Natural killer cell (primary cell): ENCODE data around the gene TRIM34. TPM values are rescaled to one million over a fixed set of nuclear protein-coding genes. Genes with fewer than 3 reads are reported as not detected.
"Not testable (repeated sequence)": the region's sequence is repeated elsewhere in the genome, so short reads cannot be mapped to it uniquely, and the experiment has no call there.

Experiments
- ATAC-seq, 3 donors: fragments of 150-1000 bp in 2 of 3; fragments of 200-7000 bp in 1 of 3; cut with Tn5 transposase; 1 replicate in 1 of 3; 2 replicates in 2 of 3; pipeline ENCODE4 v1.10.0; 2021; ENCODE audit warnings: mild to moderate bottlenecking in 2 of 3, moderate library complexity in 2 of 3
- DNase-seq, 2 donors: peaks; one replicate each; pipeline versions ENCODE4 v3.0.0 to v3.0.0-alpha.2; 2013 to 2021; ENCODE audit warnings: mixed read lengths in 1 of 2
- H3K27ac ChIP-seq: one replicate; pipeline ENCODE4 v1.5.1; 2013; ENCODE audit warnings: mild to moderate bottlenecking, low read length
- H3K27me3 ChIP-seq: one replicate; pipeline ENCODE4 v1.6.1; 2013; ENCODE audit warnings: low read length; ENCODE audit not compliant: control insufficient read depth, insufficient read depth
- H3K36me3 ChIP-seq: one replicate; pipeline ENCODE4 v1.6.1; 2013; ENCODE audit warnings: low read length; ENCODE audit not compliant: control insufficient read depth, insufficient read depth
- H3K4me1 ChIP-seq: one replicate; pipeline ENCODE4 v1.6.1; 2013; ENCODE audit warnings: low read length; ENCODE audit not compliant: control insufficient read depth, insufficient read depth
- H3K4me3 ChIP-seq: one replicate; pipeline ENCODE4 v1.5.1; 2013; ENCODE audit warnings: low read length
- H3K9me3 ChIP-seq: one replicate; pipeline ENCODE4 v1.6.1; 2013; ENCODE audit warnings: low read length; ENCODE audit not compliant: control insufficient read depth, insufficient read depth
- H3K27ac Mint-ChIP-seq, 2 donors: one replicate each; pipeline ENCODE4 v1.8.0; 2022; ENCODE audit warnings: mild to moderate bottlenecking in 2 of 2, mixed read lengths in 2 of 2, moderate library complexity in 1 of 2
- H3K27me3 Mint-ChIP-seq, 2 donors: one replicate each; pipeline ENCODE4 v1.8.0; 2022; ENCODE audit warnings: low read depth in 2 of 2, mixed read lengths in 2 of 2
- H3K36me3 Mint-ChIP-seq: one replicate; pipeline ENCODE4 v1.8.0; 2022; ENCODE audit warnings: mixed read lengths
- H3K4me1 Mint-ChIP-seq, 2 donors: one replicate each; pipeline ENCODE4 v1.8.0; 2022; ENCODE audit warnings: mixed read lengths in 2 of 2
- H3K4me3 Mint-ChIP-seq: one replicate; pipeline ENCODE4 v1.8.0; 2022; ENCODE audit warnings: mild to moderate bottlenecking, moderate library complexity, mixed read lengths
- H3K9me3 Mint-ChIP-seq, 2 donors: one replicate each; pipeline ENCODE4 v1.8.0; 2022; ENCODE audit warnings: mixed read lengths in 2 of 2
- CTCF ChIP-seq: fragments of 200-600 bp; IDR thresholded peaks from one replicate; pipeline ENCODE4 v1.8.0; 2022; ENCODE audit warnings: antibody characterized with exemption
- WGBS: methylation state at CpG from one replicate; pipeline ENCODE4 v1.1.7; 2013; ENCODE audit warnings: missing lambda C conversion rate; ENCODE audit not compliant: insufficient coverage; 5-methylcytosine and 5-hydroxymethylcytosine counted together
- intact Hi-C: fragments of 100-400 bp; cut with micrococcal nuclease; formaldehyde crosslinking; loops from one replicate; pipeline ENCODE4 v1.14.2; 2022
- total RNA-seq, 4 donors: library from RNA; stranded (reverse); fragments of 120-200 nt in 1 of 4; gene quantifications; one replicate each; pipeline versions ENCODE4 v1.2.3 to v1.2.4, GENCODE V29; 2013 to 2022

TRIM34 gene
- total RNA-seq, 3 donors from 2014 or later (not counting 1 experiment from before 2014, with no cell fraction given): 8.2 to 10.0 (median 9.9) TPM

GRCh38 chr11:5655474-5655873 lies 30.7 kb downstream of the TRIM34 start:
- H3K9me3 ChIP-seq: no peaks in the 10 kb centered on the region
- Mint-ChIP-seq H3K4me1 (no peaks in the 10 kb centered on the region), H3K4me3 (no peak overlapping the region), H3K36me3 (peaks cover 8% of the 10 kb centered on the region), H3K27me3 (no peaks in the 10 kb centered on the region), H3K27ac (no peak overlapping the region), H3K9me3 (peaks cover 0 to 2% of the 10 kb centered on the region in 2 donors)
- WGBS: 93% methylated on average over 4 of the region's 4 CpGs
- intact Hi-C loops: no loop called here
- ATAC-seq: no peak
- no peaks in the 10 kb centered on the region for H3K4me1 ChIP-seq
- no peak overlapping the region for H3K27ac ChIP-seq
- no peak for DNase-seq
- H3K4me3 ChIP-seq: no peak overlapping the region
- H3K36me3 ChIP-seq: no peaks in the 10 kb centered on the region
- TF ChIP-seq CTCF: no peak
- H3K27me3 ChIP-seq: no peaks in the 10 kb centered on the region

DNA sequence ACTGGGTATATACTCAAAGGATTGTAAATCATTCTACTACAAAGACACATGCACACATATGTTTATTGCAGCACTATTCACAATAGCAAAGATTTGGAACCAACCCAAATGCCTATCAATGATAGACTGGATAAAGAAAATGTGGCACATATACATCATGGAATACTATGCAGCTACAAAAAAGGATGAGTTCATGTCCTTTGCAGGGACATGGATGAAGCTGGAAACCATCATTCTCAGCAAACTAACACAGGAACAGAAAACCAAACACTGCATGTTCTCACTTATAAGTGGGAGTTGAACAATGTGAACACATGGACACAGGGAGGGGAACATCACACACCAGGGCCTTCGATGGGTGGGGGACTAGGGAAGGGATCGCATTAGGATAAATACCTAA lies 32.2 kb downstream of the TRIM34 start:
- H3K27ac ChIP-seq, H3K4me3 ChIP-seq, H3K27me3 ChIP-seq, H3K27ac Mint-ChIP-seq, H3K4me3 Mint-ChIP-seq, DNase-seq, H3K9me3 ChIP-seq, H3K4me1 ChIP-seq, H3K36me3 Mint-ChIP-seq, ATAC-seq, H3K27me3 Mint-ChIP-seq, intact Hi-C loops, H3K4me1 Mint-ChIP-seq, H3K36me3 ChIP-seq, H3K9me3 Mint-ChIP-seq: not testable (repeated sequence)
- 94% methylated on average over 2 of the region's 2 CpGs for WGBS

DNA sequence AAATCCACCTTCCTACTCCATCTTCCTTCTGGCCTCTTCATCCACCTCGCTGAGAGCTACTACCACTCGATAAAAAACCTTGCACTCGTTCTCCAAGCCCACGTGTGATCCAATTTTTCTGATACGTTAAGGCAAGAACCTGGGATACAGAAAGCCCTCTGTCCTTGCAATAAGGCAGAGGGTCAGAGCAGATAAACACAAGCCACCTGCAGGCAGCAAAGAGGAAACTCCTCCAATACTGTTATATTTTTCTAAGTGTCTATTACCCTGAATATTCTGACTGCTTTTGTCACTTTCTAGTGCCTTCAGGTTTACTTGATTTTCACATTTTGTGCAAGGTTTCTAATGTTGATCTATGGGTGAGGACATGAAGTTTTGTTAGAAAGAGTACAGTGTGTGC lies 33.5 kb downstream of the TRIM34 start:
- Histone ChIP-seq H3K27ac (no peak overlapping the region), H3K9me3 (no peaks in the 10 kb centered on the region), H3K4me1 (no peaks in the 10 kb centered on the region), H3K4me3 (no peak overlapping the region), H3K27me3 (no peaks in the 10 kb centered on the region), H3K36me3 (peaks cover 4% of the 10 kb centered on the region)
- WGBS: 94% methylated on average over 5 of the region's 5 CpGs
- ATAC-seq: no peak
- no peaks in the 10 kb centered on the region for H3K27me3 Mint-ChIP-seq
- no peaks in the 10 kb centered on the region for H3K4me1 Mint-ChIP-seq
- peaks cover 8% of the 10 kb centered on the region for H3K36me3 Mint-ChIP-seq
- DNase-seq: no peak
- intact Hi-C loops: no loop called here
- H3K27ac Mint-ChIP-seq: no peak overlapping the region
- H3K4me3 Mint-ChIP-seq: no peak overlapping the region
- TF ChIP-seq CTCF: no peak
- no peaks in the 10 kb centered on the region for H3K9me3 Mint-ChIP-seq

GRCh38 chr11:5663511-5663910 lies 38.7 kb downstream of the TRIM34 start:
- DNase-seq: no peak
- no peaks in the 10 kb centered on the region for H3K4me1 Mint-ChIP-seq
- H3K36me3 Mint-ChIP-seq: peaks cover 8% of the 10 kb centered on the region
- intact Hi-C loops: no loop called here
- H3K9me3 ChIP-seq: no peaks in the 10 kb centered on the region
- WGBS: no CpG with 5 or more reads among the region's 2 CpGs
- H3K4me3 ChIP-seq: no peak overlapping the region
- no peak for TF ChIP-seq CTCF
- ATAC-seq: no peak
- no peaks in the 10 kb centered on the region for H3K4me1 ChIP-seq
- no peaks in the 10 kb centered on the region for H3K27me3 Mint-ChIP-seq
- H3K36me3 ChIP-seq: peaks cover 33% of the 10 kb centered on the region
- H3K27ac Mint-ChIP-seq: no peak overlapping the region
- no peaks in the 10 kb centered on the region for H3K9me3 Mint-ChIP-seq
- no peaks in the 10 kb centered on the region for H3K27me3 ChIP-seq
- no peak overlapping the region for H3K4me3 Mint-ChIP-seq
- no peak overlapping the region for H3K27ac ChIP-seq
